ENCODE data around the gene ZNF664.

Gene ZNF664

DNA sequence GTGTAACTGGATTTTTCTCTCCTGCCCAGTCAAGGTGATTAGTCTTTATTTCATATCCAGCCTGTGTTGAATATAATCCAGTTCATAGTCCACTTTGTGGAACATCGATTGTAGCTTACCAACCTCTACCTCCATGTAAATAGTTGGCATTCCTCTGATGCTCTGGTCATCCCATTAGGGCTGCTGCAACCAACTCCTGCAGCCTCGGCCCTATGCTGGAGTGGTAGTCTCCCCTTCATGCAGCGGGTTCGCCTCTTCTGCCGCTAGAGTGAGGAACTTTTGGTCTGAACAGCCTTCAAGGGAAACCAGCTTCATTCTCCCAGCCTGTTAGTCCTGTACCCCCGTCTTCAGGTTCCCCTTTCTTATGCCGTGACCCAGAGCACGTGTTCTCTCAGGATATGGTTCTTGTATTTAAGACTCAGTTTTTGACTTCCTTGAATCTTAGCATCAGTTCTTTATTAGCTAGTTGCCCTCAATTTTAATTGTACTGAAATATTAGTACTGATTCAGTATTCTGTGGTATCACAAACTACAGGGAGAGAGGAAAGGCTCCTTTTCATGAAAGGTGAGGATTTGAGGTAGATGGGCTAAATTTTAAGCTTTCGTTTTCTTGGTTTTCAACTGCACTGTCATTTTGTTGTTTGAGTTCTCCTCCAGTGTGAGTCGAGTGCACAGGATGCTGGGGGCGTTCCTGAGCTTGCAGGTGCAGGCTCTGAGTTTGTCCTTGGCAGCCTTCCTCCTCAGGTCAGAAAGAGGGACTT lies 33.2 kb downstream of the ZNF664 start:
- Histone ChIP-seq H3K27ac (replicated peaks; ENCODE audit: low read length) (no peak overlapping the region), H3K9me3 (replicated peaks in 1 of 2; ENCODE audit: control insufficient read depth in 2 of 2, insufficient read depth in 1 of 2, low read depth in 1 of 2, low read length in 2 of 2) (no peaks in the 10 kb centered on the region), H4K8ac (ENCODE audit: low read depth, low read length) (no peak overlapping the region), H4K91ac (ENCODE audit: low read depth, low read length, poor library complexity) (no peak overlapping the region), H3K4ac (ENCODE audit: low read length) (no peak overlapping the region), H2BK12ac (ENCODE audit: low read length) (no peak overlapping the region), H2BK120ac (ENCODE audit: low read depth, low read length) (no peak overlapping the region), H2BK15ac (ENCODE audit: low read length) (no peak overlapping the region), H2BK5ac (ENCODE audit: low read length) (no peak overlapping the region), H3K4me2 (ENCODE audit: insufficient read depth, low read length, poor library complexity, severe bottlenecking) (no peak overlapping the region), H3K14ac (ENCODE audit: low read length) (no peak overlapping the region), H3K9ac (ENCODE audit: low read depth, low read length, poor library complexity) (no peak overlapping the region), H3K4me3 (ENCODE audit: low read length in 2 of 2) (no peak overlapping the region), H2AFZ (ENCODE audit: low read length) (no peak overlapping the region), H3K23ac (ENCODE audit: low read depth, low read length, poor library complexity) (peak overlapping the region; percentile 11), H3K27me3 (ENCODE audit: control insufficient read depth in 3 of 3, insufficient read depth in 3 of 3, low read depth in 1 of 3, low read length in 3 of 3) (no peaks in the 10 kb centered on the region), H2AK5ac (ENCODE audit: low read depth, low read length) (no peak overlapping the region), H3K18ac (ENCODE audit: low read length) (no peak overlapping the region), H3K36me3 (replicated peaks in 1 of 2; ENCODE audit: control insufficient read depth in 2 of 2, insufficient read depth in 2 of 2, low read length in 2 of 2) (peaks cover 18 to 81% of the 10 kb centered on the region in 2 donors), H3K4me1 (ENCODE audit: control insufficient read depth in 2 of 2, insufficient read depth in 1 of 2, low read depth in 1 of 2, low read length in 2 of 2) (peaks cover 17 to 23% of the 10 kb centered on the region in 2 donors), H3K79me1 (ENCODE audit: low read depth, low read length) (peaks cover 2% of the 10 kb centered on the region)
- DNase-seq (ENCODE audit: low spot score) = no peak
- no CpG with 5 or more reads among the region's 11 CpGs for WGBS, 2 donors (ENCODE audit: extremely low coverage in 2 of 2, insufficient read length in 2 of 2, insufficient replicate concordance in 1 of 2)

DNA sequence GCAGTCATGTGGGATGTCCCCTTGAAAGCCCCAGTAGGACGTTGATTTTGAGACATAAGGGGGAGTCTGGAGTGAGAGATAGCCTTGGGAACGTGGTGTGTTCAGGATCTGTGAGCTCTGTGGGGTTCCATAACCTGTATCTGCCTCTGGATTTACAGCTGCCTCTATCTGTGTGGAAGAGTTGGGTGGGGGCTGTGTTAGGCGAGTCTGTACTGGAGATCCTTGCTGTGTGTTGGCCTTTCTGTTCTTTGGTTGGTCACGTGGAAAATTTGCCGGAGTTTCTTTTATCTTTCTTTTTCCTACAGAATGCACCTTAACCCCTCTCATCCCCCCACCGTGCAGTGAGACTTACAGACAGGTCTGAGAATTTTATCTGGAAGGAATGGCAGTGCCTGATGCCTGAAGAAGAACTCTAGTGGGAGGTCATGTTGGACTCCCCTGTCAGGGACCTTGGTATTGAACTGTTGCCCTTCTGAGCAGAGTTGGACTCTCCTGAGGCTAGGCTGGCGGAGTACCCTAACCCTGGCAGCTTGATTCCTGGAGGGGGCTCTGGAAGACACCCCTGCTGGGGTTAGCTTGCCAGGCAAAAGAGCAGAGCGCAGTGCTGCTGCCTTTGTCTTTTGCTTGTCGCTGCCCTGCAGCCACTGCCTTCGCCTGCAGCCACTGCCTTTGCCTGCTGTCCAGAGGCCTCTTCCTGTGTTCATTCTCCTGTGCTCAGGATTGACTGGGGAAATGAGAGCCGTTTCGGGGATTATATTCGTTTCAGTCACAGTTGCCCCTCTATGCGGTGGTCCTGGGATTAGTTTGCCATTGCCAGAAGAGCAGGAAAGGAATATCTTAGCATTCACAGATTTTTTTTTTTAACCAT lies 34.1 kb downstream of the ZNF664 start:
- Histone ChIP-seq H3K79me1 (ENCODE audit: low read depth, low read length) (peaks cover 2% of the 10 kb centered on the region), H3K27ac (replicated peaks; ENCODE audit: low read length) (no peak overlapping the region)

DNA sequence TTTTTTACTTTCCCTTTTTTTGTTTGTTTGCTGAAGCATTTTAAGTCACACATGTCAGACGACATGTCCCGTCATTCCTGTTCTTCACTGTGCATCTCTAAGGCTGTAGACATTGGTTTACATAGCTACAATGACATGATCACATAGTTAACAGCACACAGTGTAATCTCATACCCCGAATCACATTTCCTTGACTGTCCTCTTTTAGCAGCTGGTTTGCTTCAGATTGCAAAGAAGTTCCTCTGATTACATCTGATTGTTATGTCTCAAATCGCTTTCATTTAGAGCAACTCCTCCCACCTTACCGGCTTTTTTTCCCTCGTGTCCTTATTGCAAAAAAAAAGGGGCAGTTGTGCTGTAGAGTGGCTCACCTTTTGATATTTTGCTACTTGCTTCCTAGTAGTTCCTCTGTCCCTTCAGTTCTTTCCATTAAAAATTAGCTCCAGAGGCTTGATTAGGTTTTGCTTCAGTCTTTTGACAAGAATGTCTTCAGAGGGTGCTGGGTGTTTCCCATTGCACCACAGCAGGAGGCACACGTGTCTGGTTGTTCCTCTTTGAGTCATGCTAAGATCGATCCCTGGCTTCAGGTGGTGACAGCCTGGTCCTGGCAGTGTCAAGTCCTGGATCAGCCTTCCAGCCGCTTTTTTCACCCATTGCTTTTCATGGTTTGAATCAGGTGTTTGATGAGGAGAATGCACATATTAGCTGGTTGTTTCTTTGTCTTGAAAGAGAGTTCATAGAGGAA lies 35.0 kb downstream of the ZNF664 start:
- Histone ChIP-seq H3K9me3 (replicated peaks in 1 of 2; ENCODE audit: control insufficient read depth in 2 of 2, insufficient read depth in 1 of 2, low read depth in 1 of 2, low read length in 2 of 2) (no peaks in the 10 kb centered on the region), H2BK5ac (ENCODE audit: low read length) (no peak overlapping the region), H2BK12ac (ENCODE audit: low read length) (no peak overlapping the region), H3K27me3 (ENCODE audit: control insufficient read depth in 3 of 3, insufficient read depth in 3 of 3, low read depth in 1 of 3, low read length in 3 of 3) (no peaks in the 10 kb centered on the region), H3K18ac (ENCODE audit: low read length) (no peak overlapping the region), H3K9ac (ENCODE audit: low read depth, low read length, poor library complexity) (no peak overlapping the region), H3K79me1 (ENCODE audit: low read depth, low read length) (peaks cover 2% of the 10 kb centered on the region), H3K36me3 (replicated peaks in 1 of 2; ENCODE audit: control insufficient read depth in 2 of 2, insufficient read depth in 2 of 2, low read length in 2 of 2) (peaks cover 25 to 81% of the 10 kb centered on the region in 2 donors), H3K23ac (ENCODE audit: low read depth, low read length, poor library complexity) (no peak overlapping the region), H2BK120ac (ENCODE audit: low read depth, low read length) (no peak overlapping the region), H3K4me2 (ENCODE audit: insufficient read depth, low read length, poor library complexity, severe bottlenecking) (no peak overlapping the region), H3K4me3 (ENCODE audit: low read length in 2 of 2) (no peak overlapping the region), H3K14ac (ENCODE audit: low read length) (no peak overlapping the region), H3K27ac (replicated peaks; ENCODE audit: low read length) (no peak overlapping the region), H2AFZ (ENCODE audit: low read length) (no peak overlapping the region), H4K8ac (ENCODE audit: low read depth, low read length) (no peak overlapping the region), H2AK5ac (ENCODE audit: low read depth, low read length) (no peak overlapping the region), H3K4ac (ENCODE audit: low read length) (no peak overlapping the region), H2BK15ac (ENCODE audit: low read length) (no peak overlapping the region), H4K91ac (ENCODE audit: low read depth, low read length, poor library complexity) (no peak overlapping the region), H3K4me1 (ENCODE audit: control insufficient read depth in 2 of 2, insufficient read depth in 1 of 2, low read depth in 1 of 2, low read length in 2 of 2) (peaks cover 17 to 23% of the 10 kb centered on the region in 2 donors)
- DNase-seq (ENCODE audit: low spot score) = no peak
- WGBS, 2 donors (ENCODE audit: extremely low coverage in 2 of 2, insufficient read length in 2 of 2, insufficient replicate concordance in 1 of 2) = no CpG with 5 or more reads among the region's 9 CpGs

More for the DNA sequence above, 34.1 kb downstream of the ZNF664 start:
- H4K91ac ChIP-seq (ENCODE audit: low read depth, low read length, poor library complexity) = no peak overlapping the region
- WGBS, 2 donors (ENCODE audit: extremely low coverage in 2 of 2, insufficient read length in 2 of 2, insufficient replicate concordance in 1 of 2) = no CpG with 5 or more reads among the region's 14 CpGs
- DNase-seq (ENCODE audit: low spot score) = no peak
- H3K27me3 ChIP-seq (ENCODE audit: control insufficient read depth in 3 of 3, insufficient read depth in 3 of 3, low read depth in 1 of 3, low read length in 3 of 3) = no peaks in the 10 kb centered on the region
- no peak overlapping the region for H3K4me3 ChIP-seq (ENCODE audit: low read length in 2 of 2)
- H3K4me2 ChIP-seq (ENCODE audit: insufficient read depth, low read length, poor library complexity, severe bottlenecking) = no peak overlapping the region
- H2BK5ac ChIP-seq (ENCODE audit: low read length) = no peak overlapping the region
- no peaks in the 10 kb centered on the region for H3K9me3 ChIP-seq (replicated peaks in 1 of 2; ENCODE audit: control insufficient read depth in 2 of 2, insufficient read depth in 1 of 2, low read depth in 1 of 2, low read length in 2 of 2)
- no peak overlapping the region for H2AFZ ChIP-seq (ENCODE audit: low read length)
- no peak overlapping the region for H2BK120ac ChIP-seq (ENCODE audit: low read depth, low read length)
- H4K8ac ChIP-seq (ENCODE audit: low read depth, low read length) = no peak overlapping the region
- peak overlapping the region; percentile 11 for H3K23ac ChIP-seq (ENCODE audit: low read depth, low read length, poor library complexity)
- no peak overlapping the region for H3K14ac ChIP-seq (ENCODE audit: low read length)
- H2BK12ac ChIP-seq (ENCODE audit: low read length) = no peak overlapping the region
- no peak overlapping the region for H3K4ac ChIP-seq (ENCODE audit: low read length)
- H3K36me3 ChIP-seq (replicated peaks in 1 of 2; ENCODE audit: control insufficient read depth in 2 of 2, insufficient read depth in 2 of 2, low read length in 2 of 2) = peaks cover 22 to 81% of the 10 kb centered on the region in 2 donors
- no peak overlapping the region for H2BK15ac ChIP-seq (ENCODE audit: low read length)
- H2AK5ac ChIP-seq (ENCODE audit: low read depth, low read length) = no peak overlapping the region
- no peak overlapping the region for H3K9ac ChIP-seq (ENCODE audit: low read depth, low read length, poor library complexity)
- peaks cover 17 to 23% of the 10 kb centered on the region in 2 donors for H3K4me1 ChIP-seq (ENCODE audit: control insufficient read depth in 2 of 2, insufficient read depth in 1 of 2, low read depth in 1 of 2, low read length in 2 of 2)
- H3K18ac ChIP-seq (ENCODE audit: low read length) = no peak overlapping the region

All from neuronal stem cell (in vitro differentiated cells).